GM23338 (cell line): ENCODE results near the gene MYO5B. TPM values are rescaled to one million over a fixed set of nuclear protein-coding genes. Genes with fewer than 3 reads are reported as not detected.
A peak's percentile ranks its signal among the peaks of the same experiment; 100 is the strongest.

Source experiments
- ATAC-seq: fragments of 200-7000 bp; cut with Tn5 transposase; 3 replicates; pipeline ENCODE4 v1.9.1; 2020
- DNase-seq: peaks from one replicate; pipeline ENCODE4 v3.0.0-alpha.2; 2015; ENCODE audit warnings: low spot score
- H2AFZ ChIP-seq: fragments of 200-600 bp; sonication (generic); 2 replicates; pipeline ENCODE4 v1.8.0; 2016; ENCODE audit warnings: antibody characterized with exemption, mild to moderate bottlenecking, moderate library complexity
- H3F3A ChIP-seq: fragments of 200-600 bp; sonication (generic); replicated peaks from 2 replicates; pipeline ENCODE4 v1.8.0; 2017; ENCODE audit warnings: antibody characterized with exemption, mixed run types, low read depth
- H3K27ac ChIP-seq: fragments of 200-600 bp; sonication (generic); 2 replicates; pipeline ENCODE4 v1.6.1; 2016; ENCODE audit warnings: low read depth
- H3K27me3 ChIP-seq: fragments of 200-600 bp; sonication (generic); 2 replicates; pipeline ENCODE4 v1.8.0; 2016; ENCODE audit warnings: mild to moderate bottlenecking, mixed run types, moderate library complexity; ENCODE audit not compliant: insufficient read depth
- H3K36me3 ChIP-seq: fragments of 200-600 bp; sonication (generic); 2 replicates; pipeline ENCODE4 v1.8.0; 2016; ENCODE audit warnings: mild to moderate bottlenecking; ENCODE audit not compliant: insufficient read depth
- H3K4me1 ChIP-seq: fragments of 200-600 bp; sonication (generic); 2 replicates; pipeline ENCODE4 v1.8.0; 2016; ENCODE audit warnings: mild to moderate bottlenecking, moderate library complexity; ENCODE audit not compliant: insufficient read depth
- H3K4me2 ChIP-seq: fragments of 200-600 bp; sonication (generic); 2 replicates; pipeline ENCODE4 v1.7.1; 2017; ENCODE audit warnings: mixed run types
- H3K4me3 ChIP-seq: fragments of 200-600 bp; sonication (generic); 2 replicates; pipeline ENCODE4 v1.6.1; 2016; ENCODE audit warnings: mixed run types
- H3K79me2 ChIP-seq: fragments of 200-600 bp; sonication (generic); replicated peaks from 2 replicates; pipeline ENCODE4 v1.8.0; 2017; ENCODE audit warnings: mild to moderate bottlenecking; ENCODE audit not compliant: insufficient read depth
- H3K9me2 ChIP-seq: fragments of 200-600 bp; sonication (generic); 2 replicates; pipeline ENCODE4 v1.8.0; 2017; ENCODE audit not compliant: insufficient read depth
- H4K20me1 ChIP-seq: fragments of 200-600 bp; sonication (generic); replicated peaks from 2 replicates; pipeline ENCODE4 v1.8.0; 2017; ENCODE audit warnings: mild to moderate bottlenecking; ENCODE audit not compliant: insufficient read depth
- H3K27ac Mint-ChIP-seq: 2 replicates; pipeline ENCODE4 v1.8.0; 2020; ENCODE audit warnings: inconsistent platforms, mild to moderate bottlenecking, moderate library complexity, mixed read lengths
- H3K27me3 Mint-ChIP-seq: 3 replicates; pipeline ENCODE4 v1.8.0; 2022; ENCODE audit warnings: low read depth, mild to moderate bottlenecking, moderate library complexity, mixed read lengths, inconsistent platforms; ENCODE audit not compliant: insufficient read depth, poor library complexity
- H3K36me3 Mint-ChIP-seq: 3 replicates; pipeline ENCODE4 v1.8.0; 2021; ENCODE audit warnings: low read depth, mild to moderate bottlenecking, inconsistent platforms, moderate library complexity, mixed read lengths
- H3K4me1 Mint-ChIP-seq: 3 replicates; pipeline ENCODE4 v1.8.0; 2020; ENCODE audit warnings: mild to moderate bottlenecking, inconsistent platforms, mixed read lengths
- H3K4me3 Mint-ChIP-seq: 3 replicates; pipeline ENCODE4 v1.8.0; 2021; ENCODE audit warnings: moderate library complexity, mild to moderate bottlenecking, inconsistent platforms, mixed read lengths
- H3K9me3 Mint-ChIP-seq: 3 replicates; pipeline ENCODE4 v1.8.0; 2020; ENCODE audit warnings: moderate library complexity, mild to moderate bottlenecking, inconsistent platforms, mixed read lengths
- CTCF ChIP-seq, 2 experiments: fragments of 200-600 bp in 1 of 2; sonication (generic) in 1 of 2; conservative IDR thresholded peaks; 2 replicates each; pipeline versions ENCODE4 v1.5.1 to v1.6.1; 2016 to 2017; ENCODE audit warnings: antibody characterized with exemption in 2 of 2, low read depth in 2 of 2, mild to moderate bottlenecking in 2 of 2, moderate library complexity in 1 of 2
- EZH2 ChIP-seq: fragments of 200-600 bp; sonication (generic); IDR thresholded peaks from one replicate; pipeline ENCODE4 v1.8.0; 2017; ENCODE audit warnings: antibody characterized with exemption, mild to moderate bottlenecking, low read depth; ENCODE audit not compliant: unreplicated experiment
- EZH2phosphoT487 ChIP-seq: fragments of 200-600 bp; sonication (generic); IDR thresholded peaks from one replicate; pipeline ENCODE4 v1.8.1; 2018; ENCODE audit warnings: antibody characterized with exemption; ENCODE audit not compliant: unreplicated experiment
- NANOG ChIP-seq: IDR thresholded peaks from 2 replicates; pipeline ENCODE4 v1.6.1; 2016; ENCODE audit warnings: antibody characterized with exemption, borderline replicate concordance
- POLR2AphosphoS5 ChIP-seq: IDR thresholded peaks from 2 replicates; pipeline ENCODE4 v1.6.1; 2016; ENCODE audit warnings: antibody characterized with exemption, low read depth
- STAT1 ChIP-seq: IDR thresholded peaks from one replicate; pipeline ENCODE4 v1.6.1; 2016; ENCODE audit warnings: antibody characterized with exemption; ENCODE audit not compliant: unreplicated experiment
- ZNF114 ChIP-seq: fragments of 250-450 bp; sonication (Bioruptor Pico); IDR thresholded peaks from 2 replicates; pipeline ENCODE4 v1.5.0; 2020; ENCODE audit warnings: mild to moderate bottlenecking, moderate library complexity
- ZNF331 ChIP-seq: fragments of 250-450 bp; sonication (Bioruptor Pico); IDR thresholded peaks from 2 replicates; pipeline ENCODE4 v1.5.0; 2020; ENCODE audit warnings: low read depth, mild to moderate bottlenecking, moderate library complexity
- polyA plus RNA-seq: library from polyadenylated mRNA; unstranded; fragments of >200 nt; fragmentation: Nextera tagmentation; extraction: Ambion mirVana; gene quantifications from 2 replicates; pipeline ENCODE4 v1.2.1, GENCODE V29; 2016
- total RNA-seq: library from RNA; depleted of rRNA; stranded (reverse); fragments of >200 nt; shearing (Covaris generic); gene quantifications from 2 replicates; pipeline ENCODE4 v1.2.3, GENCODE V29; 2014
- TF ChIP-seq, protein P1 (sequence below): fragments of 250-450 bp; sonication (Bioruptor Pico); IDR thresholded peaks from 2 replicates; pipeline ENCODE4 v1.5.0; 2020; ENCODE audit warnings: mild to moderate bottlenecking, moderate library complexity
- TF ChIP-seq, protein P2 (sequence below): IDR thresholded peaks from 2 replicates; pipeline ENCODE4 v1.6.1; 2016; ENCODE audit warnings: antibody characterized with exemption

The MYO5B gene
- total and polyA plus RNA-seq, 2 experiments from 2014 or later: 3.2 to 19.1 TPM

- TF ChIP-seq CTCF (conservative IDR thresholded peaks at IDR 0.05; ENCODE audit: low read depth in 2 of 2) (0 out of 4 replicates have a peak, but pooled peaks of 1 of the 2 experiments have one; percentile 16), EZH2phosphoT487 (no peak)
- DNase-seq (peak; percentile 20), ATAC-seq (peak; percentile 33; the same call in 2 of the 3 replicates)
- Histone ChIP-seq H3K4me3 (no peak overlapping the region), H3K27me3 (no peaks in the 10 kb centered on the region), H3K27ac (no peak overlapping the region), H3K4me2 (no peak overlapping the region), H3K9me2 (peaks cover 8% of the 10 kb centered on the region; the same call in 1 of the 2 replicates), H2AFZ (no peak overlapping the region), H3F3A (no peaks in the 10 kb centered on the region), H3K79me2 (no peaks in the 10 kb centered on the region), H3K4me1 (no peaks in the 10 kb centered on the region), H4K20me1 (no peaks in the 10 kb centered on the region), H3K36me3 (no peaks in the 10 kb centered on the region)
- Mint-ChIP-seq H3K27ac (no peak overlapping the region), H3K9me3 (no peaks in the 10 kb centered on the region; the same call in 2 of the 3 replicates), H3K36me3 (no peaks in the 10 kb centered on the region; the same call in 2 of the 3 replicates), H3K27me3 (peaks cover 10% of the 10 kb centered on the region), H3K4me3 (no peak overlapping the region), H3K4me1 (peaks cover 4% of the 10 kb centered on the region; the same call in 1 of the 3 replicates)
Observed at GRCh38 chr18:49974079-49974478, 220.9 kb downstream of the MYO5B start.

- Mint-ChIP-seq H3K27ac (no peak overlapping the region), H3K27me3 (peaks cover 8% of the 10 kb centered on the region), H3K4me1 (peaks cover 4% of the 10 kb centered on the region; the same call in 1 of the 3 replicates), H3K9me3 (no peaks in the 10 kb centered on the region), H3K36me3 (no peaks in the 10 kb centered on the region; the same call in 2 of the 3 replicates), H3K4me3 (no peak overlapping the region)
- H3K4me1 ChIP-seq: no peaks in the 10 kb centered on the region
- no peak overlapping the region for H3K27ac ChIP-seq
- no peak overlapping the region for H3K4me3 ChIP-seq
- no peaks in the 10 kb centered on the region for H3F3A ChIP-seq
- no peaks in the 10 kb centered on the region for H4K20me1 ChIP-seq
- peaks cover 8% of the 10 kb centered on the region; the same call in 1 of the 2 replicates for H3K9me2 ChIP-seq
- H2AFZ ChIP-seq: no peak overlapping the region
- H3K4me2 ChIP-seq: no peak overlapping the region
- H3K79me2 ChIP-seq: no peaks in the 10 kb centered on the region
- DNase-seq (no peak), ATAC-seq (no peak)
- no peaks in the 10 kb centered on the region for H3K36me3 ChIP-seq
- no peaks in the 10 kb centered on the region for H3K27me3 ChIP-seq
- TF ChIP-seq ZNF331 (CRISPR knock-in tag): no peak
- TF ChIP-seq EZH2phosphoT487: no peak
- TF ChIP-seq, protein P1, sequence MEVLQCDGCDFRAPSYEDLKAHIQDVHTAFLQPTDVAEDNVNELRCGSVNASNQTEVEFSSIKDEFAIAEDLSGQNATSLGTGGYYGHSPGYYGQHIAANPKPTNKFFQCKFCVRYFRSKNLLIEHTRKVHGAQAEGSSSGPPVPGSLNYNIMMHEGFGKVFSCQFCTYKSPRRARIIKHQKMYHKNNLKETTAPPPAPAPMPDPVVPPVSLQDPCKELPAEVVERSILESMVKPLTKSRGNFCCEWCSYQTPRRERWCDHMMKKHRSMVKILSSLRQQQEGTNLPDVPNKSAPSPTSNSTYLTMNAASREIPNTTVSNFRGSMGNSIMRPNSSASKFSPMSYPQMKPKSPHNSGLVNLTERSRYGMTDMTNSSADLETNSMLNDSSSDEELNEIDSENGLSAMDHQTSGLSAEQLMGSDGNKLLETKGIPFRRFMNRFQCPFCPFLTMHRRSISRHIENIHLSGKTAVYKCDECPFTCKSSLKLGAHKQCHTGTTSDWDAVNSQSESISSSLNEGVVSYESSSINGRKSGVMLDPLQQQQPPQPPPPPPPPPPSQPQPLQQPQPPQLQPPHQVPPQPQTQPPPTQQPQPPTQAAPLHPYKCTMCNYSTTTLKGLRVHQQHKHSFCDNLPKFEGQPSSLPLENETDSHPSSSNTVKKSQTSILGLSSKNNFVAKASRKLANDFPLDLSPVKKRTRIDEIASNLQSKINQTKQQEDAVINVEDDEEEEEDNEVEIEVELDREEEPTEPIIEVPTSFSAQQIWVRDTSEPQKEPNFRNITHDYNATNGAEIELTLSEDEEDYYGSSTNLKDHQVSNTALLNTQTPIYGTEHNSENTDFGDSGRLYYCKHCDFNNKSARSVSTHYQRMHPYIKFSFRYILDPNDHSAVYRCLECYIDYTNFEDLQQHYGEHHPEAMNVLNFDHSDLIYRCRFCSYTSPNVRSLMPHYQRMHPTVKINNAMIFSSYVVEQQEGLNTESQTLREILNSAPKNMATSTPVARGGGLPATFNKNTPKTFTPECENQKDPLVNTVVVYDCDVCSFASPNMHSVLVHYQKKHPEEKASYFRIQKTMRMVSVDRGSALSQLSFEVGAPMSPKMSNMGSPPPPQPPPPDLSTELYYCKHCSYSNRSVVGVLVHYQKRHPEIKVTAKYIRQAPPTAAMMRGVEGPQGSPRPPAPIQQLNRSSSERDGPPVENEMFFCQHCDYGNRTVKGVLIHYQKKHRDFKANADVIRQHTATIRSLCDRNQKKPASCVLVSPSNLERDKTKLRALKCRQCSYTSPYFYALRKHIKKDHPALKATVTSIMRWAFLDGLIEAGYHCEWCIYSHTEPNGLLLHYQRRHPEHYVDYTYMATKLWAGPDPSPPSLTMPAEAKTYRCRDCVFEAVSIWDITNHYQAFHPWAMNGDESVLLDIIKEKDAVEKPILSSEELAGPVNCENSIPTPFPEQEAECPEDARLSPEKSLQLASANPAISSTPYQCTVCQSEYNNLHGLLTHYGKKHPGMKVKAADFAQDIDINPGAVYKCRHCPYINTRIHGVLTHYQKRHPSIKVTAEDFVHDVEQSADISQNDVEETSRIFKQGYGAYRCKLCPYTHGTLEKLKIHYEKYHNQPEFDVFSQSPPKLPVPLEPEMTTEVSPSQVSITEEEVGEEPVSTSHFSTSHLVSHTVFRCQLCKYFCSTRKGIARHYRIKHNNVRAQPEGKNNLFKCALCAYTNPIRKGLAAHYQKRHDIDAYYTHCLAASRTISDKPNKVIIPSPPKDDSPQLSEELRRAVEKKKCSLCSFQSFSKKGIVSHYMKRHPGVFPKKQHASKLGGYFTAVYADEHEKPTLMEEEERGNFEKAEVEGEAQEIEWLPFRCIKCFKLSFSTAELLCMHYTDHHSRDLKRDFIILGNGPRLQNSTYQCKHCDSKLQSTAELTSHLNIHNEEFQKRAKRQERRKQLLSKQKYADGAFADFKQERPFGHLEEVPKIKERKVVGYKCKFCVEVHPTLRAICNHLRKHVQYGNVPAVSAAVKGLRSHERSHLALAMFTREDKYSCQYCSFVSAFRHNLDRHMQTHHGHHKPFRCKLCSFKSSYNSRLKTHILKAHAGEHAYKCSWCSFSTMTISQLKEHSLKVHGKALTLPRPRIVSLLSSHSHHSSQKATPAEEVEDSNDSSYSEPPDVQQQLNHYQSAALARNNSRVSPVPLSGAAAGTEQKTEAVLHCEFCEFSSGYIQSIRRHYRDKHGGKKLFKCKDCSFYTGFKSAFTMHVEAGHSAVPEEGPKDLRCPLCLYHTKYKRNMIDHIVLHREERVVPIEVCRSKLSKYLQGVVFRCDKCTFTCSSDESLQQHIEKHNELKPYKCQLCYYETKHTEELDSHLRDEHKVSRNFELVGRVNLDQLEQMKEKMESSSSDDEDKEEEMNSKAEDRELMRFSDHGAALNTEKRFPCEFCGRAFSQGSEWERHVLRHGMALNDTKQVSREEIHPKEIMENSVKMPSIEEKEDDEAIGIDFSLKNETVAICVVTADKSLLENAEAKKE (CRISPR knock-in tag): no peak
- TF ChIP-seq, protein P2, sequence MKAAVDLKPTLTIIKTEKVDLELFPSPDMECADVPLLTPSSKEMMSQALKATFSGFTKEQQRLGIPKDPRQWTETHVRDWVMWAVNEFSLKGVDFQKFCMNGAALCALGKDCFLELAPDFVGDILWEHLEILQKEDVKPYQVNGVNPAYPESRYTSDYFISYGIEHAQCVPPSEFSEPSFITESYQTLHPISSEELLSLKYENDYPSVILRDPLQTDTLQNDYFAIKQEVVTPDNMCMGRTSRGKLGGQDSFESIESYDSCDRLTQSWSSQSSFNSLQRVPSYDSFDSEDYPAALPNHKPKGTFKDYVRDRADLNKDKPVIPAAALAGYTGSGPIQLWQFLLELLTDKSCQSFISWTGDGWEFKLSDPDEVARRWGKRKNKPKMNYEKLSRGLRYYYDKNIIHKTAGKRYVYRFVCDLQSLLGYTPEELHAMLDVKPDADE: no peak
- TF ChIP-seq ZNF114 (CRISPR knock-in tag): no peak
- TF ChIP-seq NANOG: no peak
- TF ChIP-seq EZH2: no peak
- TF ChIP-seq STAT1: no peak
- no peak for TF ChIP-seq POLR2AphosphoS5
Observed at GRCh38 chr18:49973592-49973991, 221.4 kb downstream of the MYO5B start.
